Left cardiac atrium (tissue), 4 donors: Measurements from ENCODE around the gene POP4. TPM values are rescaled to one million over a fixed set of nuclear protein-coding genes. Genes with fewer than 3 reads are reported as not detected.

Experiments
- ATAC-seq, 2 donors: fragments of 200-7000 bp; cut with Tn5 transposase; one replicate each; pipeline ENCODE4 v1.9.1; 2020; ENCODE audit warnings: mild to moderate bottlenecking in 2 of 2, moderate library complexity in 2 of 2
- DNase-seq: peaks from one replicate; pipeline ENCODE4 v3.0.0-alpha.2; 2020
- intact Hi-C, 2 donors: fragments of 100-400 bp; cut with DNase I; formaldehyde crosslinking; loops; one replicate each; pipeline versions ENCODE4 v1.14.1 to v1.15.1; 2022 to 2023
- total RNA-seq, 2 donors: library from RNA; stranded (reverse); fragmentation: NEBNext Ultra II Directional; extraction: Animal tissue kit (Norgen Biotek cat#: 25700); gene quantifications; one replicate each; pipeline ENCODE4 v1.2.1, GENCODE V29; 2021
- donor health status: DM: no; HTN: yes; CAD: no.
- donor health status: DM: no; HTN: yes; CAD: no; lungs with severe emphysema.
- donor health status: DM: yes; HTN: yes; CAD: no.
- donor health status: Dilated cardiomyopathy.

Gene POP4
- total RNA-seq, 2 donors from 2014 or later, result 48.7 to 50.8 TPM

DNA sequence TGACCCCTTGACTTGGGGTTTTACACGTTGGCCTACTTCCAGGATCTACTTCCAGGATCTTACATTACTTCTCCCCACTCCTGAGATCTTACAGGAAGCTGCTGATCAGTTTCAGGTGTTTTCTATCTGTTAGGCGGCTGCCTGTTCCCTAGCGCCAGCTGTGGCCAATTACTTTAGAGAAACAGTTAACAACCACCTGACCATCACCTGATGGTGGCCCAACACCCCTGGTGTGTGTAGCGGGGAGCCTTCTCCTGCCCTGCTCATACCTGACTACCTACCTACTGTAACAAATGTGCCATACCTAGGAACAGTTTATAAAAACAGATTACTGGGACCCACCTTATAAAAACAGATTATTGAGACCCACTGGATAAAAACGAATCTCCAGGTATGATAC is 2.8 kb upstream of the POP4 start:
- intact Hi-C loops, result no loop called here
- DNase-seq (no peak), ATAC-seq (no peak)

DNA sequence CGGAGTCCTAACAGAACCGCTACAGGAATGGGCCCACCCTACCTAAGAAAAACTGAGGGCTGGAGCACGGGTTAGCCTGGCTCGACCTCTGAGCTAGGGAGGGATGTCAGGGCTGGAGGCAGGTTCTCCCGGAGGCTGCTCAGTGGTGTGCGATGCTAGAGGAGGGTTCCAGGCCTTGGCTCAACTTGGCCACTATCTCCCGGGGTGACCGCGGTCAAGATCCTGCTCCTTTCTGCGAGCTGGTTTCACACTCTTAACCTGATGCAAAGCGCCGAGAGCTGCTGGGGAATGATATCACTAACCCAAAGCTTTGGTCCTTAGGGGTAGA is 301 bp downstream of the POP4 start:
- ATAC-seq (peak; percentile 29 to 54), DNase-seq (no peak)
- intact Hi-C loops, result loop anchor here in 1 of 2 donors (5.0 kb wide), 1 partner anchor 111 kb away; the partner anchor contains the start of gene C19orf12

DNA sequence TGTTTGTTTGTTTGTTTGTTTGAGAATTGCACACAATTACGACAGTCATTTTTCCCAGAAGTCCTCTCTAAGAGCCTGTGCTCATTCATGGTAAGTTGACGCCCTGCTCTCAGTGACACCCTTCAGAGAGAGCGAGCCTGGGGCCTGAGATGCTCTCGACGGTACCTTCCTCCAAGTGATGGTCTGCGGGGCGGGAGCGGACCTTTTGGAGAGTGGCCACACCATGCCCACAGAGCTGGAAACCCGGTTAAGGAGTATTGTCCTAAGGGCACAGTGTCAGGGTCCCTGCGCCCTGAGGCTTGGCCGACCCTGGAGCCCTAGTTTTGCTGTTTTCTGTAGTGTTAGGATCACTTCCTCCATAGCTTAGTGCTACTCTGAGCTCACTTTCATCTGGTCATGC is 3.6 kb downstream of the POP4 start:
- DNase-seq (no peak), ATAC-seq (no peak)
- intact Hi-C loops, result loop anchor here (1.0 to 5.0 kb wide), 2 partner anchors 107 to 108 kb away; partner anchors contain the start of gene C19orf12 (in 1 of the 2)

DNA sequence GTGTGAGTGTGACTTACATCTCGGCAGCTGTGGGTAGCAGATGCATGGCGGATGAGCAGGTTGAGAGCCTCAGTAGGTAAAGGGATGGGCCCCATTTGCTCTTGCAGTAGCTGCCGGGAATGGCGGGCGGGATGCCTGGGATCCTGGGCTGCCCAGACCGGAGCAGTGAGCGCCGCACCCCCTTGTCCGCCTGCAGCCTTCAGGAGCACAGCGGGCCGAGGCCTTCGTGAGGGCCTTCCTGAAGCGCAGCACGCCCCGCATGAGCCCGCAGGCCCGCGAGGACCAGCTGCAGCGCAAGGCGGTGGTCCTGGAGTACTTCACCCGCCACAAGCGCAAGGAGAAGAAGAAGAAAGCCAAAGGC is 4.1 kb downstream of the POP4 start:
- DNase-seq (no peak), ATAC-seq (no peak)
- intact Hi-C loops, result loop anchor here in 1 of 2 donors (1.0 kb wide), 1 partner anchor 106 kb away; no protein-coding TSS in a partner anchor

DNA sequence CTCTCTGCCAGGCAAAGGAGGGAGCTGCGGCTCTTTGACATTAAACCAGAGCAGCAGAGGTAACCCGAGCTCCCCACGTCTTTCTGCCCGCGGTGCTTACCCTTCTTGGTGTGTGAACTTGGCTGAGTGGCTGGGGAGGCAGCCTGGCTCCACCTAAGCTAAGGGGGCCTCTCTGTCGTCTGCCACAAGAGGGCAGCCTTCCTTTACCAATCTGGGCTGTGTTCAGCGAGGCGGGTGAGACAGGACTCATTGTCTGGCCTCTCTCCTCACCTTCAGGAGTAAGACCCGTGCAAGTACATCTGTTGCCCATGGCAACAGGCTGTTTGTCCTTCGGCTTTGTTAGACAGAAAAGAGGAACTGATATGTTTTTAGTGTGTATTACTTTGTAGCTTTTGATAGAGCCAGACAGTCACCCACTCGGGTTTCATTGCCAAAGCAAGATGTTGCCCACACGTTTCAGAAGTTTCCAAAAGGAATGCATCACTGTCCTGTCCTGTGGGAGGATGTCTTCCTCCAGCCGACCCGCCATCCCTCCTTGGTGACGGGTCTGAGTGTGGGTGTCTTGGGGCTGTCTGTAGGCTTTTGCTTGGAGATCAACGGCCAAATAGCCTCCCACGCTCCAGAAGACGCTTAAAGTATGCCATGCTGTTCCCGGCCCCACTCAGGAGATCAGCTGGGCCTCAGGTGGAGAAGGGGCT is 4.6 kb downstream of the POP4 start:
- ATAC-seq, result peak; percentile 77 to 82

DNA sequence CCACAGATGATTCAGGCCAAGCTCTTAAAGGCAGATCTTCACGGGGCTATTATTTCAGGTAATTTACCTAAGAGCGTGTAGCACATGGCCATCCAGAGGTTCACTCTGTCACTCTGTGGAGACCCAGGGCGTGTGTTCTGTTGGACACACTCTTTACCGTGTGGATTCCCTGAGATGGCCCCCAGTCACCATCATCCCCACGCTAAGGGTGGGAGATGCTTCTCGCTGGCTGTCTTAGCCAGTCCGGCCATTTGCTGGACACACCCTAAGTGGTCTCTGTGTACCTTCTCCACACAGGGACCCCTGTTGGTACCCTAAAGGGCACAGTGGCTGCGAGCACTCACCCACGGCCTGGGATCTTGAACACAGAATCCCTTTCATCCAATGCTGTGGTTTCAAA is 6.0 kb downstream of the POP4 start:
- no peak for DNase-seq
- intact Hi-C loops, result no loop called here
- no peak for ATAC-seq

More for the DNA sequence above, 4.6 kb downstream of the POP4 start:
- intact Hi-C loops, result loop anchor here in 1 of 2 donors (1.0 kb wide), 1 partner anchor 106 kb away; no protein-coding TSS in a partner anchor
- peak; percentile 85 for DNase-seq

DNA sequence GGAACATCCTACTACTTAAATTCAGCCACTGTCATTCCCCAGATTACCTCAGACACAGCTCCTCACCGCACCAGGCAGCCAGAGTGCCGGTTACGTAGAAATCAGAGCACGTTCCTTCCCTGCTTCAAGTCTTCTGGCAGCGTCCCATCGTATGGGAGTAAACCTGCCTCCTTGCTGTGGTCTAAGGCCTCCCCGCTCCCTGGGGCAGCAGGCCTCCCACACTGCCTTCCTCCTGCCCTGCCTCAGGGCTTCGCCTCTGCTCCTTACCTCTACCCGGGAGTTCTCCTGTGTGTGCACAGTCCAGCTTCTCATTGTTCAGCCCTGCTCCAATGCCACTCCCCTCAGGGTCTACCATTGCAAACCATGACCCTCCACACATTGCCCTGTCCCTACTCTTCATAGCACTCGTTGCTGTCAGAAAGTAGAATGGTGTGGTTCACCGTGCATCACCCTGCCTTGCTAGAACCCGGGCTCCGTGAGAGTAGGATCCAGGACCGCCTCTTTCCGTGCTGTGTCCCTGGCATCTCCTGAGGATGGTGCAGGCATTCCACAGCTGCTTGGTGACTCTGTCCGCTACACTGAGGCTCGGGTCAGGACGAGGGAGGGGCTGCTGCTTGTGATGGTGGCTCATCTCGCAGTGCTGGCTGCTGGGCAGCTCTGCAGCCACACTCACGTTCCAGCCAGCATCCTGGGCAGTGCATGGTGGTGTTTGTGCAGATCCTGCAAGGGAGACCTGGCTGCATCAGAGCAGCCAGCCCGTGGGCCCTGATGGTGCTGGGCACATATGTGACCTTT is 6.9 kb downstream of the POP4 start:
- no peak for DNase-seq
- intact Hi-C loops, result no loop called here
- ATAC-seq, result no peak

DNA sequence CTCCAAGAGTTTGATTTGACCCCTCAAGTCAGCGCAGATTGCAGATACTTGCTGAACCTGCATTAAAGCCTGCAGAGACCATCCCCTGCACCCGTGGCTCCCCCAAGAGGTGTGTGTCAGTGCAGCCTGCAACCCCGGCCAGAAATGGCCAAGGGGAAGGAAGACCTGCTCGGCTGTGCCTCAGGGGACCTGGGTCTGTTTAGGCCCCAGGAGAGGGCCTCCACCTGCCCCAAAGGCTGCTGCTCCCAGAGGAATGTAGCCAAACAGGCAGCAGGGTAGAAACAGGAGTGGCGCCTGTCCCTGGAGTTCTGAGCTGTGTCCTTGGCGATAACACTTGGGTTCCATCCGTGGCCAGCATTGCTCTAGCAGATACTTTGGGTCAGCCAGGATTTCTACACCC is 8.0 kb downstream of the POP4 start:
- DNase-seq, result no peak
- intact Hi-C loops, result no loop called here
- no peak for ATAC-seq

DNA sequence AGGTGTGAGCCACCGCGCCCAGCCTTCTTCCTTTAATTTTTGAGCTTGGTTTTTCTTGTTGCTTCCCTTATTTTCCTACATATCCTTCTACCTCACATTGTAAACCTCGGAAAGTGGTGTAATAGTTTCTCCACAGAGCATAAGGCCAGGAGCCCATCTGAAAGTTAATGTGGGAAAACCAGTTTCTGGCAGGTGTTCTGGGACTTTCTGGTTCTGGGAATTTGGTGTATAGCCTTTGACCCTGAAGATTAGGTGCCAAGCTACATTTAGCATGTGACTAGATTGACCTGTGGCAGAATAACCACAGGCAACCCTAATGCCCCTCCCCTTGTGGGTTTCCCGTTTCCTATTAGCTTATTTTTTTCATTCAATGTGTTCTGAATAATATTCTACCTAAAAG is 8.7 kb downstream of the POP4 start:
- no peak for ATAC-seq
- no peak for DNase-seq
- intact Hi-C loops, result no loop called here

DNA sequence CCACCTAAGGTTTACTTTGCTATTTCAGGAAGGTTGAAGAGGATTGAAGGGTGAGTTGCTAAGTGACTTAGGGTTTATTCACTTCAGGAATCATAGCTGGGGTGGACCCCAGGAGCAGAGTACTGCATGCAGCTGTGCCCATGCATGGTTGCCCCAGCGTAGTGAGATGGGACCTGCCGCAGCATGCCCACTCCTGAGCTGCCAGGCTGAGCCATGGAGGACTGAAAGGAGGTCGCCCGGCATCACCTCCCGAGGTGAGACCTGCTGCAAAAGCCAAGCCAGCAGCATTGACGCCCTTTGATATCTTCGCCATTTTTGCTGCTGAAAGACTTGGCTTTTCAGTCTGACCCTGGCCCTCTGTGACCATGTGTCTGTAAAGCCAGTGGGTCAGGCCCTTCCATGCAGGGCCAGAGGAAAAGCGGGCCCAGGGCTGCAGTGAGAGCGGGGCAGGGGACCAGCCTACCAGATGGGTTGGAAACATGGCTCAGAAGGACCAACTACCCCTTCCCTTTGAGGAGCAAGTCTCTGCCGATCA is 9.9 kb downstream of the POP4 start:
- ATAC-seq (no peak), DNase-seq (no peak)
- intact Hi-C loops, result no loop called here

DNA sequence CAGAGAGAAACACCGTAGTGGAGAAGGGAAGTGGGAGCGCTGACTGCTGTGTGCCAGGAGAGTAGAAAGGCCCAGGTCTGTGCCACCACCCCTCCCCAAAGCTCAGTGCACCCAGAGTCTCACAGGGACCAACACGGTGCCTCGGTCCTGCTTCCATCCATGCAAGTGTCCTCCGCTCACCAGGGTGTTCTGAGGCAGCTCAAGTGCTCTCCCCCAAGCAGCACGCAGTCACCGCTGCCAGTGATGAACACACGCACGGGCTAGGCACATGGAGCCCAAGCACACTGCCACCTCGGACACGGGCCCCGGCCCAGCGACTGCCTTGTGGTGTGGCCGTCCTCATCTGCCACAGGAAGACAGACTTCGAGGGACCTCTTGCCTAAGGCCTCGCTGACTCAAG is 10.5 kb downstream of the POP4 start:
- DNase-seq (no peak), ATAC-seq (no peak)
- intact Hi-C loops, result no loop called here

DNA sequence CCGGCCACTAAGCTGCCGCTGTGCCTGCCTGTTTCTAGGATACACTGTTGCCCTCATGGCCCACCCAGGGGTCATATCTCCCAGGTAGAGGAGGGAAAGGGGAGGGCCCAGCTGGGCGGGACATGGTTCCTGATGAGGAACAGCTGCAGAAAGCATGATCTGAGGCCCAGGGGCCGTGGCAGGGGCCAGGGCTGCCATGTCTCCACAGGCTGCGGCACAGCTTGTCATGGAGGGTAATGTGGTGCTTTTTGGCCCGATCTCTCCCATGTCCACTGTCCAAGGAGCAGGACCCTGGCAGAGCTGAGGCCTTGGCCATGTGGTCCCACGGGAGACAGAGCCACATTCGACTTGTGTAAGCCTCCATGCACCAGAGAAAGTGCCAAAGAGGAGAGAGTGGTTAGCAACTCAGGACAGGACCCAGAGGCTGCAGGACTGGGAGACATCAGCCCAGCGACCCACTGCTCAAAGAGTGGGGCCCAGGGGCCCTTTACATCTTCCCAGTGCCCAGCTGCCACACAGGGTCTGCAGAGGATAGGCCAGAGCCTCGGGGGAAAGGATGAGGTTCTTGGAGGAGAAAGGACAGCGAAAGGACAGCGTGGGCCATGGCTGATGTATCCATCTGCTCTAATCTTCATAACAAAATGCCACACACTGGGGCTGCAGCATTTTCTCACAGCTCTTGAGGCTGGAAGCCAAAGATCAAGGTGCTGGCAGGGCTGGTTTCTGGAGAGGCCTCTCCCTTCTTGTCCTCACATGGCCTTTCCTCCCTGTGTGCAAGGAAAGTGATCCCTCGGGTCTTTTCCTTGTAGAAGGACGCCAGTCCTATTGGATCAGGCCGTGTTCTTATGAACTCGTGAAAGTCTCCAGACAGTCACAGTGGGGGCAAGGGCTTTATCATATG is 11.5 kb downstream of the POP4 start:
- ATAC-seq, result no peak
- intact Hi-C loops, result no loop called here
- DNase-seq, result no peak

DNA sequence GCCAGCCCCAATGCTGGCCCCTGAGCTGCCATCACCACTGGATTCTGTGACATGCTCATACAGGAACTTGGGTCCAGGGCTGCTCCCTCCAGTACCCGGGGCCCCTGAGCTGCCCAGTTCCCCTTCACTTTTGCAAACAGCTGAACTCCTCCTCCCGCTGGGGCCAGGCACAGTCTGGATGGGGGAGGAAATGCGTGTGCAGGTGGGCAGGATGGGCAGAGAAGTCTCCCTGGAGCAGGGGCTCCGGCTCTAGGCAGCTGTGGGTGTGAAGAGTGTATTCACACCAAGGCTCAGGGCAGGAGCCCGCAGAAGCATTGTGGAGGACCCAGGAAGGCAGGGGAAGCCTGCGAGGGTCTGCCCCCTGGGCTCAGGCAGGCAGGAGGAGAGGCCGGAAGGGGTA is 12.4 kb downstream of the POP4 start:
- intact Hi-C loops, result no loop called here
- DNase-seq (no peak), ATAC-seq (no peak)

DNA sequence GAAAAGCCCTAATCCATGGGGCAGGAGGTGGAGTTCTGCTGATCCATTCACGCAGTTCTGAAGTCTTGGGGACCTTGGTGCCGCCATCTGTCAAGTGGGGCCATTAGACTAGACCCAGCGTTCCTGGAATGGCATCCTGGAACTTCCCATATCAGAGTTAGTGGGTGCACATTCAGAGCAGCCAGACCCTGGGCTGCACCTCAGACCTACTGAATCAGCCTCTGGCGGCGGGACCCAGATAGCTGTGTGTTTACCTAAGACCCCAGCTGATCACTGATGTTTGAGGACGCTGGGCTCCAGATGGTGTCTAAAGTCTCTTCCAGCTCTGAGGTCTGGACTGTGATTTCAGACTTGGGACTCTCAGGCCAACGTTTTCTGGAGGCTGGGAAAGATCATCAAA is 12.8 kb downstream of the POP4 start:
- intact Hi-C loops, result no loop called here
- no peak for ATAC-seq
- DNase-seq, result no peak

DNA sequence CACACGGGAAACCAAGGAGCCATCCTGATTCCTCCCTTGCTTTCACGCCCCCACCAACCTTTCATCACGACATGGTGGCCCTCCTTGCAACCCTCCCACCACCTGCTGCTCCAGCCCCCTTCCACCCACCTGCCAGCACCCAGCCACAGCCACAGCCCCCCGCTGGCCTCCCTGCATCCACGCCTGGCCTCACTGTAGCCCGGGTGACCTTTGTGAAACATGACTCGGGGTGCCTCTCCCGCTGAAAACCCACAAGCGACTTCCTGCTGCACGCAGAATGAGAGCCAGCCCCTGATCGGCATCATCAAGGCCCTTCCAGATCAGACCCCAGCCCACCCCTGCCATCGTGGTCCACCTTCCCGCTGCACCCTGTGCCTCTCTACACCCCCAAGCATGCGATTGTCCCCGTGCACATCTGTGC is 14.9 kb downstream of the POP4 start:
- ATAC-seq (no peak), DNase-seq (no peak)
- intact Hi-C loops, result no loop called here

DNA sequence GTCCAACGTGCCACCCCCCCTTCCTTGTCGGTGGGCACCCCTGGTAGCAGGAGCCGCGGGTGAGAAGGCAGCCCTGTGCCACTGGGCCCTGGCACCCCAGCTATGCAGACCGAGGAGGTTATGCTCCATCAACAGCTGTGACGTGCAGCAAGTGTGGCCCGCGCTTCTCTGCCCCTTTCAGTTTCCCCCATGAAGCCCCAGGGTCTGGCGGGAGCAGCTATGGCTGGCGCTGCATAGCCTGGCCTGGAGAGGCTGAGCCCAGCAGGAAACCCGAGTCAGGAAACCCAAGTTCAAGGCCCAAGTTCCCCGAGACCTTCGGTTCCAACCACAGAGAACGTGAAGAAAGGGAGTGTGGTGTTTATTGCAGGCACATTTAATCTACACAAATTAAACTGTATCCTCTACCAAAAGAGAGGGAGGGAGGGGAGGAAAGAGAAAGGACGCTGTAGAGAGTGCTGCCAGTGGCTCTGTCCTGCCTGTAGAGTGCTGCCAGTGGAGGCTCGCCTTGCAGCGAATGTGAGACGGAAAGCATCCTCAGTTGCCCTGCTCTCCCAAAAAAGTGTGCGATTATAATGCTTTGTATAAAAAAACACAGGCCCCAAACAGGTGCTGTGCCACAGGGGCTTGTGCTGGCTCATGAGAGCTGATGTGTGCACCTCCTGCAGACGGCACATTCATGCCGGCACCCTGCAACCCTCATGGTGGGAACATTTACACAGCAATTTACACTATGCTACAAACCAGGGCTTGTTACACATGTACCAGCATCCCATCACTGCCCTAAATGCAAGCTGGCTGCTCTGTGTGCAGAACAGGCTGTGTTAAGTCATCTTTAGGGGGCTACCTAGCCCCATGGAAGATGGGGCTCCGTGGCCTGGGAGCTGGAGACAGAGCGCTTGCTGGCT is 16.3 kb downstream of the POP4 start:
- intact Hi-C loops, result no loop called here
- ATAC-seq (no peak), DNase-seq (no peak)

DNA sequence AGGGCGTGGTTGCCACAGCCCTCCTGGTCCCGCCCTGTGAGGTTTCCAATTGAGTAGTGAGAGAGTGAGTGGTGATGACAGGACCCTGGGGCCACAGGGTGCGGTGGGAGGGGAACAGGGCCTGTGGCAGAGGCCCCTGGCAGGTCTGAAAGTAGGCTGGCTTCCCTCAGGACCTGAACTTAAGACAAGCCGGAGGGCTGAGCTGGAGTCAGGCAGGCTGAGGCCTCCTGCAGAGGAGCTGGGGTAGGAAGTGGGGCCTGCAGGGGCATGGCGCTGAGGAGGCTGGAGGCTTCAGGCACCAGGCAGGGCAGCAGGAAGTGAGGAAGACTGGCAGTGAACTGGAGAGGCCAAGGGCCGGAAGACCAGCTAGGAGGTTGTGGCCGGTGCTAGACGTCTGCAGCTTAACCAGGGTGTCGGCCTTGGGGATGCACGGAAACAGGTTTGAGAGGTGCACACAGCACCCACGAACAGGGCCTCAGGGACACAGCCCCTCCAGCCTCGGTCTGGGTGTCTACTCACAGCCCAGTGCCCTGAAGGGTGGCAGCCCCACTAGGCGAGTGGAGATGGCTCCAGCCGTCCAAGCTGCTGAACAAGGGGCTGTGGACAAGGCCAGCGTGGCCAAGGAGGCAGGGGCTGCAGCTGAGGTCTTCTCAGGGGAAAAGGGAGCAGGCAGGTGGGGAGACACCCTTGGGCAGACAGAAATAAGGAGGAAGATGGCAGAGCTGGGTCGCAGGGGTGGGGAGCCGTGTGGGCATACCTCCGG is 17.8 kb downstream of the POP4 start:
- DNase-seq (no peak), ATAC-seq (peak in 1 of 2 donors; percentile 15)
- intact Hi-C loops, result no loop called here
